DMS114 treated with DMSO at 0.1 percent for 48 hours (cell line): Measurements from ENCODE around the gene SGCE.

Experiments used
- DNase-seq: peaks from one replicate; lab custom pipeline; 2025; ENCODE audit not compliant: unreplicated experiment; lab: John Stamatoyannopoulos, UW

Gene SGCE

DNA sequence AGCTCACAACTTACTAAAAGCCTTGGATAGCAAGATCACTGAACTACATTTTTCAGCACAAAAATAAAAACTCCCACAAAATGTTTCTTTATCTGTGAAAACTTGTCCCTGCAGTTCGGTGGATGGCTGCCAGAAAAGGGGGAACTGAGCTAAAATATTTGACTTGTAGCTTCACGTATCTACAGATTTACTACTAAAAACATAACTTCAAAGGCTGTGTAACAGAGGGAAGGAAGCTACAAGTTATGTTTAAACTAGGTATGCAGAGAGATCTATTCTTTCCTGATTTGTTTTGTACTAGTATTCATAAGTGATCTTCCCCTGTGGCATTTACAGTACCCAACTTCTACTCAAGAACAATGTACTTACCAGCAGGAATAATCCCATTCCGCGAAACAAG, 25.1 kb downstream of the SGCE start:
- DNase-seq, result no peak

DNA sequence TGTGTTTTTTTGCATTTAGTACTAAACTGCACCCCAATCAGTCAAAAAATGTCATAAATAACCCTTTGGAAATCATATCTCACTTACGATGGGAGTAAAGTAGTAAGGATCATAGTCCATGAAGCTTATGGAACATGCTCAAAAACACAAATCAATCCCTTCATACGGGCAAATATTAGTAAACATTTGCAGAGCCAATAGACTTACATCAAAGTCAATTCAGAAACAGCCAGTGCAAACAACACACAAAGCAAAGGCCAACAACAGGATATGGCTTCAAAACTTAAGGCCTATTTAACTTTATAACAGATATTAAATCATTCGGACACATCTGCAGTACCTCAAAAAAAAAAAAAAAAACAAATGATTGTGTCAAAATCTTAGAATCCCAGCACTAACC, 32.1 kb downstream of the SGCE start:
- no peak for DNase-seq

DNA sequence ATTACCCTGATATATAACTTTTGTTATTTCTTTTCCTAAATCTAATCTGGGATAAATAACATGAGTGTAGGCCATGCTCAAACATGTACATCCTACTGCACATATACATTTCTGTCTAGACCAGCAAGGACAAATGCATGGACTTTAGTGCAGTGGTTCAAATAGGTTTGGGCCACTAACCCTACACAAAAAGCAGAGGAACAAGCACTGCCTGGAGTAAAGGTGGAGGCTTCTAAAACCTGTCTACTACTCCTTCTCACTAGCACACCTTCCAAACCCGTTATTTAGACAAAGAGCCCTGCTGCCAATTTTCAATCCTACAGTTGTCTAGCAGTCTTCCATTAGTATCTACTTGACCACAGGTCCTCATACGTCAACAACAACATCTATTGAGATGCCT, 34.8 kb downstream of the SGCE start:
- DNase-seq, result no peak

DNA sequence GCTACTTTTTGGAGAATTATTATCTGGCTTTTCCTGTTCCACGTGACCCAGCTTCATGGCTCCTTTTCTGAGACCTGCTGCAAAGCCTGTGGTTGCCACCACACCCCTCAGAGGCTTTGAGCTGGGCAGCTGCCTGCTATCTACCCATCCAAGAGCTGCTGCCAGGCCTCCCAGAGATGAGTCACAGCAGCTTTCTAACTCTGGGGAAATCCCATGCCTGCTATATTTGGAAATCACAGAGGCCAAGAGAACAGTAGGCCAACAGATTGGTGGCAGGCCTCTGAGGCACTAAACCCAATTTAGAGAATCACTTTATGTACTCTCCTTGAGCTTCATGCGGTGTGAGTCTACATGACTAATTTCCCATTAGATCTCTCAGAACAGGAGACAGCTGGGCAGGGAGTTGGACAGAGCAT, 35.2 kb downstream of the SGCE start:
- DNase-seq, result no peak

DNA sequence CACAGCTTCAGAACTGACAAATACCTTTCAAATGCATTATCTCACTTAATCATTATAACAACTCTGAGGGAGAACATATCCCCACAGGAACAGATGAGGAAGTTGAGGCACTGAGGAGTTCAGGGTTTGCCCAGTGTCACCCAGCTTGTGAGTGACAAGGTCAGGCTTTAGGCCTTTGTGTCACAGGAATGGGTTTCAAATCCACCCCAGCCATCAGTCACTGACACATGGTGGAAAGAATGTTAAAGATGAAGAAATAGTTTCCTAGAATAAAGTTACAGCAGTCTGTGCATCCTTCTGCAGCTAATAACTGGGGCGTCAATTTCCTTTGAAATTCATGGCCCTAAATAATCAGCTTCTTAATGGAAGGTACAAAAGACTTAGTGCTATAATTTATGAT, 37.8 kb downstream of the SGCE start:
- no peak for DNase-seq

DNA sequence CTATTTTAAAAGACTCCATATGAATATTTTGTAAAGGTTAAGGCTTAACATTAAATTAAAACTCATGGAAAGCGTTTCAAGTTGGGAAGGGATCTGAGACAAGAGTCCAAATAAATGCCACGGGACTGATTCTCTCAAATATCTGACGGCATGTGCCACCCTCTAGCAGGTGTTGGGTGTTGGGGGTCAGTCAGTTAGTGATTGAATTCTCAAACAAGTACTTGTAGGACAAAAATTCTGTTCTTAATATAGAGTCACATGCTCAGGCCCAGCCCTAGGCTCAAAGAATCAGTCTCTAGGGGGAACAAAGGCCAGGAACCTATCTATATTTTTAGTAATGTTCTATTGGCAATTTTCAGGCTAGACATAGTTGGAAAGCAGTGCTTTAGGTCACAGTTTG, 39.1 kb downstream of the SGCE start:
- no peak for DNase-seq

DNA sequence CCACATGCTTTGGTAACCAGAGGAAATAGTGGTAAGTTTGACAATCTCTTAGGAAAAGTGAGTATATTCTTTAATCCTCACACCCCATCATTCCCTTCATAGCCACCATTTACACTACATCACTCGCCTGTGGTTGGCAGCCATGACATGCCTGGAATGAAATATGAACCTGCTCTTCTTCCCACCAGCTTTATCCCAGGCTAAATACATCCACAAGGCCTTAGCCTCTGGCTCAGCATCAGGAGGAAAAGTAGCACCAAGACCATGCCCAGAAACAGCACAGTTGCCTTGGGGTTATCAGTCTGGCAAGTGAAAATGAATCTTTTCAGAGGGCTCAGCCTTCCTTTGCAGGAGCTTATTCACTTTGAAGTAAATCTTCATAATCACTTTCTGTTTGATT, 40.3 kb downstream of the SGCE start:
- DNase-seq, result no peak

DNA sequence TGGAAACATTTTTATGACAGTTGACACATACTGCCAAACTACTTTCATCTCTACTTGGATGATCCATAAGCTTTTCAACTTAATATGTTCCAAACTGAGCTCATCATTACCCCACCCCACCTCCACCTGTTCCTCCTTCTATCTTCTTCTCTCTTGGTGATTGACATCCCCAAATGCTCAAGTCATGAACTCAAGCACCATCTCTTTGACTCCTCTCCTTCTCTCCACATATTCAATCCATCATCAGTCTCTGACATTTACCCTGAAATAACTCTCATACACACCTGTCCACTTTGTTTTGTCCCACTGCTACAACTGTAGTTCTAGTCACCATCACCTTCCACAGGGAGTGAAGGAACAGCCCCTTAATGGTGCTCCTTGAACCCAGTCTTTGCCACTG, 43.3 kb downstream of the SGCE start:
- no peak for DNase-seq

DNA sequence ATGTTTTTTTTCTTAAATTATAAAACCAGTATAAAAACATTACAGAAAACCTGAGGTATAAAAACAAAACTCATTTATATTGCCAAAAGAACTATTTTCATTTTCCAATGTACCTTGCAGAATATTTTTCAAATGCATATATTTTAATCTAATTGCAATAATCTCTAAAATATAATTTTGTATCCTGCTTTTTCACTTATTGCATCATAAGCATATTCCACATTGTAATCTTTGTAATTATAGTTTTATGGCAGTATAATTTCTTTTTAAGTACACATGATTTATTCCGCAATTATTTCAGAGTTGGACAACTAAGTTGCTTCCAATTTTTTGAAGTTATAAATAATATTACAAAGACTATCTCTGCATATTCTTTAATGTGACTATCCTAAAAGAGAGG, 43.7 kb downstream of the SGCE start:
- no peak for DNase-seq

DNA sequence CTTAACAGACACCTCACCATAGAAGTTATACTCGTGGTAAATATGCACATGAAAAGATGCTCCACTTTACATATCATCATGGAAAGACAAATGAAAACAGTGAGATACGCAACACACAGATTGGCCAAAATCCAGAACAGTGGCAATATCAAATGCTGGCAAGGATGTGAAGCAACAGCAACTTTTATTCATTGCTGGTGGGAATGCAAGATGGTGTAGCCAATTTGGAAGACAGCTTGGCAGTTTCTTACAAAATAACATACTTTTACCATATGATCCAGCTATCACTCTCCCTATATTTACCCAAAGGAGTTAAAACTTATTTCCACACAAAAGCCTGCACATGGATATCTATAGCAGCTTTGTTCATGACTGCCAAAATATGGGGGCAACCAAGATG, 46.4 kb downstream of the SGCE start:
- no peak for DNase-seq

DNA sequence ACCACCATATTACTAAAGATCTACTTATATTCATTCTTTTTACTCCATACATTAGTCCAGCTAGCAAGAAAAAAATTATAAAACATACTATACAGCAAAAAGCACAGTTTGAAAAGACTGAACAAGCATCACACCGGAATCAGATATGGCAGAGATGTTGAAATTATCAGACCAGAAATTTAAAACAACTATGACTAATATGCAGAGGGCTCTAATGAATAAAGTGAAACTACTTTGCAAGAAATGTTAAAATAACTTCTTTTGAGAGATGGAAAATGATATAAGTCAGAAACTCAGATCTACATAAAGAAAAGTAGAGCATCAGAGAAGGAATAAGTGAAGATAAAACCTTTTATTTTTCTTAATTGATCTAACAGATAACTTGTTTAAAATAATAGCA, 50.9 kb downstream of the SGCE start:
- no peak for DNase-seq

DNA sequence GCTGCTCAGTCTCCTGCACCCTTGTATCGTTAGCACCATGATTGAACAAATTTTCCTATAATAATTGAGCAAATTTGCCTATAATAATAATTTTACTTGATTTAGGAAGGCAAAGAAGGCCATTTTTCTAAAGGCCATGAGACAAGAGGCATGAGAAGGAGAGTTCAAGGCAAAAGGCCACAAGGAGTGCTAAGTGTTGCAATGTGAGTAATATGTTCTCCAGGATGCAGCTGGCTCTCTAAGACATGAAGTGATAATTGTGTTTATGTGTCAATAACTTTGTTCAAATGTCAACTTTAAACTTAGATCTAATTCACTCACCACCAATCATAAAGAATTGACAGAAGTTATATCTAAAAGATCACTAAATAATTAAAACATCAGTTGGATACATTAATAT, 53.8 kb downstream of the SGCE start:
- no peak for DNase-seq

DNA sequence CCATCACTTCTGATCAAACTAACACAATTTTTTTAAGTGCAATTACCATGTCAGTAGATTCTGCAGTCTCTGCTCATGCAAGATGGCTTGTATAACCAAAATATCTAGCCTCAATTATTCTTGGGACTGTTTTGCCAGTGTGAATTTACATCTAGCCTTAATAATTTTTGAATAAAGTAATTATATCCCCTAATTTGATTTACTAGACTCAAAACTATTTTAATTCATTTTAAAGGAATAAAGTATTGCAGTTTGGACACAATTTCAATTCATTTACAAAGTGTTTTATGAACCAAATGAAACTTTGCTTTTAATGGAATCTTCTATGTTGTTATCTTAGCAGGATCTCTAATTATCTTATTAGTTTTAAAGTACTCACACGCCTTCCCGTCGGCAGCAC, 55.7 kb downstream of the SGCE start:
- DNase-seq, result no peak

DNA sequence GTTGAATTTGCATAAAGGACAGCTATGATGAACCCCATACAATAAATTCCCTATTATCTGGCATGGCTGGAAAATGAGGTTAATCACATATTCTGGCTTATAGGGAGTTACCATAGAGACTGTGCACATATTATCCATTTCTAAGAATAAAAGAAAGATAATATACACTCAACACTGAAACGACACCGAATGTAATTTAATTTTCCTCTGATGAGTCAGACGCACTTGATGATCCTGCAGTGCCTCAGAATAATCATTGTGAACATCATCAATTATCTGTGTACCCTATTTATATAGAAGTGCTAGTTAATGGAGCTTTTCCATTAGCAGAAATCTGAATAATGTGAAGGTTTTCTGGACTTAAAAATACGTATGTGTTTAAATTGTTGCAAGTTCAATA, 60.2 kb downstream of the SGCE start:
- no peak for DNase-seq

DNA sequence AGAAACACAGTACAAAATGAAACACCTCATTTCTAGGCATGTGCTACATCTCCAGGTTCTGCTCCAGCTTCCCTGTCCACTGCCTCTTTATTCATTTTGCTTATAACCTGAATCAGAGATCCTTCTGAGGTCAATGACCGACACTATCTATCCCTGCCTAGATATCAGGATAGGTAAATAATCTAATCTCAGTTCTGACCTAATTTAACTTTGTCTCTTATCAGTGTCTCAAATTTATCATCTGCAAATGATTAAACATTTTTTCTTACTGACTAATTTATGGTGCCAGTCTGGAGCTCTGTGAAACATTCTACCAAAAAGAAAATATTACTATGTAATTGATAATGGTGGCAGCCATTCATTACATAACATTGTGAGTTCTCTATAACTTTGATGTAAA, 61.1 kb downstream of the SGCE start:
- DNase-seq, result no peak

DNA sequence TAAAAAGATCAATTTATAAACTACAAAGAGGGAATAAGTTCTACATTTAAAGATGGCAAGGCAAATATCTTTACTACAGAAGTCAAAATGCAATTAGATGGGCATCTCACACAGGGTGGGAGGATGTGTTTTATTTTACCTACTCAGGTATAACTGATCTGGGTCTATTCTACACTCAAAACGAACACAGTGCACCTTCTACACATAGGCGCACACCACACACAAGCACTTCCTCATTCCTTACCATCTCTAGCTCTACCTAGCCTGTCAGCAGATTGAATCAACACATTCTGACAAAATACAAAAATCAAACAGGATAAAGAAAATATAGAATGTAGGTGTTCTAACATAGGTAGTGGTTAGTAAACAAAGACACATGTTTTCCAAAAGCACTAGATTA, 64.8 kb downstream of the SGCE start:
- DNase-seq, result no peak

DNA sequence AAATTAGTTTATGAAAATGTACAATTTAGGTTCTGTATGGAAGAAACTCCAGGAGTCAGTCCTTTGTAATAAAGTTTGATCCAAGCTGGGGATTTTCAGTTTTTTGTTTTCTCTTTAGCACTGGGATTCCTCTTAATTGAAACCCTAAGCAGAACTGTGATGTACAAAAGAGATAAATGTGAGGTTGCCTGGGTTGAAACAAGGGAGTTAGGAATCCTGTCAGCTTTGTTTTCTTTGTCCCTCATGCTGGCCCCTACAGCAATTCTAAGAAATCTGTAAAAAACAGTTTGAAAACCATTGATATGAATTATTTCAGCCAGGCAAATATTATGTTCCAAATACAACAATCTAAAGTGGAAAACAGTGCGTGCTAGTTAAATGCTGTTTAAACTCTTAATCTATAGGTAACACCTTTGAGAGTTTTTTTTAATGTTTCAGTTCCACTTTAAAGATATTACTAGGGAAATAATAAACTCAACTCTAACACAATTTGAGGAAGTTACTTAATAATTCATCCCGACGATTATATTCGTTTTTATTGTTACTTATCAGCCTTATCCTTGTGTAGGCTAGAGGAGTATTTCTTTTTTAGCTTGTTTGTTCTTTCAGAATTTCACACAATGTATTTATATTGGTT, 65.3 kb downstream of the SGCE start:
- no peak for DNase-seq

DNA sequence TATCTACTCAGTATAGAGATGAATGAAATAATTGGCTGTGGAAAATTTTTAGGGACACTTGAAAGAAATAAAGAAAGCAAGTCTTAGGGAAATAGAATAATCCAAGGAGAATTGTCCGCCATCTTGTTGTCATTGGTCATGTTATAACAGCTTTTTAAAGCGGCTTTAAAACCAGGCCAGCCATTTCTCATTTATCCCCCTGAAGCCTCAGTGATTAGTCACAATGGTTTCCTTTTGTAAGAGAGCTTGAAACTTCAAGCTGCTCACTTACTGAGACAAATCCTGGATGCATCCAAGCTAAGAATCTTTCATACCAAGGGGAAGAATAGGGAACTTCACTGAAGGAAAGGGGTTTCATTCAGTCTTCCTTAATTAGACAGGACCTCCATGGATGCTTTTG, 67.9 kb downstream of the SGCE start:
- DNase-seq, result no peak

DNA sequence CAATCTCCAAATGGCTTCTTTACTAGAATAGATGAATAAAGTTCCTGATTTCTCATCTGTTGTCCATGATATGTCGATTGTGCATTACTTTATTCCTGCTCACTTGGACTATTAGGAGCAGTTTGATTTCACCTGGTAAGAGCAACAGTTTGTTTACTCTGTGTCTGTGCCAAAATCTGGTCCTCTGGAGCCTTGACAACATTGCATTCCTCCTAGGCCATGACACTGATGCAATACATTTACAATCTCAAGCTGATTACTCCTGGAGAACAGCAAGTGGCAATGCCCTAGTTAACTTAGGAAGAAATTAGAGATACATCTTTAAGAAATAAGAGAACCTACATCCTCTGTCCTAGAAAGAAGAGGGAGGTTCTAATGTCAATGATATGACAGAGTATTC, 71.8 kb downstream of the SGCE start:
- DNase-seq, result no peak

DNA sequence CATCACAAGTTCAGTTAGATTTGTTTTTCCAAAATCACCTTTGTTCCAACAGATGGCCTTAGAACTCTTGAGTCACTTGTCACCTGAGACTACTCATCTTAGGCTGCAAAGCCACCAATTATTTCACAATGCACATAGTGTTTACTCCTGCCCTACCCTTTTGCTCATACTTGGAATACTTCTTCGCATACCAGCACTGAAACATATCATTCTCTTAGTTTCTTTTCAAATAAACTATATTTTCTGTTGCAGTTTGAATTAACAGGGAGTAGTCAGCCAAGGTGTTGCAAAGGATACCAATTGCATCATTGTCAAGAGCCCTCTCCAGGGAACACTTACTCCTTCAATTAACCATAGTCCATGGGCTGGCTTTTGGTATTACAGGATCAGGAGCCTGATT, 75.3 kb downstream of the SGCE start:
- no peak for DNase-seq

DNA sequence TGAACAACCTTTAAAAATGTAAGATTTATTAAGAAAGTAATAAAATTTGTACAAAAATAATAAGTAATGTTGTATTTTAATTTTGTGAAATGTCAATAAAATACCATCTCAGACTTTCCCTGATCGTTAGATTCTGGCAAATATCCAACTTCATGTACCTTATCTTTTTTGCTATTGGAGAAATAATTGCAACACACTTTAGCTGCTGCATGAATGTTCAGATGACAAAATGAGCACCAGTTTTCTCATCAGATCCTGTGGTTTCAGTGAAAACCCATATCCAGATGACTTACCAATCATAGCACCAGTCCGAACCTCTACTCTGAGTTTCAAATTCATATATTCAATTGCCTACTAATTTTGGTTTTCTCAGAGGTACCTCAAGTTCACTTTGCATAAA, 76.5 kb downstream of the SGCE start:
- no peak for DNase-seq

DNA sequence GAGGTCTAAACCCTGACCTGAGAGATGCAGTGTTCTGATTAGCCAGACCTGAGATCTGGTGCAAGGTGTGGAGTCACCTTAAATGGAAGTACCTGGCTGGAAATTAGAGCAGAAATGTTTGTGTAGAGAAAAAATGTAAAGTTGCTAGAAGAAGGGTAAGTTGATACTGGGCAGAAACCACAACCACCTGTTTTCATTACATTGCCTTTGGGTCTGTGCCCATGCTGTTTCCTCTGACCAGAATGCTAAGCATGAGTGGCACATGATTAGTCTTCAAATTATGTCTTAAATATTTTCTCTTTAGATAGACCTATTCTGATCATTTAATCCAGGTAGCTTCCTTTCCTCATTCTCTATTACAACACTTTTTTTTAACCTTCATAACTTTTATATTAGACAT, 77.3 kb downstream of the SGCE start:
- no peak for DNase-seq

DNA sequence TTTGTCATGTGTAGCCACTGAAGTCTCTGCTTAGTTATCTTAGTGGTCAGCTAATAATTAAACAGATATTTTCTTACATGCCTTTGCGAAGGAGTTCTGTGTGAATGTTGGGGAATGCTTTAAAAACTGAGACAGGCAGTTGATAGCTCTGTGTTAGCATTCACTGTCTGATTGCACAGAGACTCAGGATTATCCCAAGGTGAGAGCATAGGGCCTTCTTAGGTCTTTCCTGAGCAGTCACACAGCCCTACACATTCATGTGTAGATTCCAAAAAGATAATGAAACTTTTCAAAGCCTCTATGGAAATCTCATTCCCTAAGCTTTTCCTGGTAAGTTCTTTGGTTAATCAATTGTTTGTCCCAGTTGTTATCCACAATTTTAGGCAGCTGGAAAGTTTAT, 78.6 kb downstream of the SGCE start:
- no peak for DNase-seq

DNA sequence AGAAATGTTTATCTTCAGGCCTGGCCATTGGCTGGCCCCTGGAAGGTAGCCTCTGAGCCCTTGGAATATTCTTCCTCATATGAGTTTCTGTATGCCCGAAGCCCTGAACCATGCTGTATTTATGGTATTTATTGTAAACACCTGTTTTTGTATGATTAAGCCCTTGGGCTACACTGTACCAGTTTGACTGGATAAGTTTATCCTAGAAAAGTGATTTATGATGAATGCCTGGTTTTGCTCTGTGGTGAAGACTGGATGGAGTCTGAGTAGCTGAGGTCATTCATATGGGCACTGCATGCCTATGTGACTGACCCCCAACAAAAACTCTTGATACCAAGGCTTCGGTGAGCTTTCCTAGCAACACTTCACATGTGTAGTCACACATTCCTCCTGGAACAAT, 79.6 kb downstream of the SGCE start:
- no peak for DNase-seq
